PC-9 (cell line): ENCODE measurements around the gene ABL1. TPM values are rescaled to one million over a fixed set of nuclear protein-coding genes. Genes with fewer than 3 reads are reported as not detected.

Source experiments
- BruUV-seq: library from RNA; stranded (reverse); fragments of 400-500 nt; replicated peaks from 2 replicates; lab custom pipeline; 2021; lab: Mats Ljungman, UMichigan
- CTCF ChIA-PET: fragments of 300-600 bp; sonication (Branson Sonifier 250); formaldehyde crosslinking; loops from one replicate; lab custom pipeline; 2022; ENCODE audit warnings: antibody characterized with exemption; lab: Charles Lee
- POLR2A ChIA-PET: fragments of 300-600 bp; sonication (Branson Sonifier 250); formaldehyde crosslinking; loops from one replicate; lab custom pipeline; 2022; ENCODE audit warnings: antibody characterized with exemption; ENCODE audit not compliant: unreplicated experiment; lab: Charles Lee
- DNase-seq, 2 experiments: peaks; one replicate each; pipeline versions ENCODE4 v3.0.0 to v3.0.0-alpha.2; 2015 to 2022; ENCODE audit warnings: mixed read lengths in 1 of 2
- H2AFZ ChIP-seq: fragments of 200-600 bp; sonication (generic); 2 replicates; pipeline ENCODE4 v1.8.1; 2017; ENCODE audit warnings: antibody characterized with exemption
- H3F3A ChIP-seq: fragments of 200-600 bp; sonication (generic); 2 replicates; pipeline ENCODE4 v1.8.1; 2017; ENCODE audit warnings: antibody characterized with exemption, mild to moderate bottlenecking, low read depth; ENCODE audit not compliant: insufficient read depth
- H3K27ac ChIP-seq: fragments of 200-600 bp; sonication (generic); 2 replicates; pipeline ENCODE4 v1.6.1; 2016; ENCODE audit warnings: mixed run types
- H3K27me3 ChIP-seq: fragments of 200-600 bp; sonication (generic); 2 replicates; pipeline ENCODE4 v1.6.1; 2016; ENCODE audit warnings: low read depth, mixed run types; ENCODE audit not compliant: insufficient read depth
- H3K36me3 ChIP-seq: fragments of 200-600 bp; sonication (generic); 2 replicates; pipeline ENCODE4 v1.6.1; 2016; ENCODE audit warnings: low read depth, mixed run types
- H3K4me1 ChIP-seq: fragments of 200-600 bp; sonication (generic); replicated peaks from 2 replicates; pipeline ENCODE4 v1.6.1; 2016; ENCODE audit warnings: mixed run types; ENCODE audit not compliant: insufficient read depth
- H3K4me2 ChIP-seq: fragments of 200-600 bp; sonication (generic); 2 replicates; pipeline ENCODE4 v1.6.1; 2017; ENCODE audit warnings: mixed run types
- H3K4me3 ChIP-seq: fragments of 200-600 bp; sonication (generic); 2 replicates; pipeline ENCODE4 v1.6.1; 2016; ENCODE audit warnings: mixed run types
- H3K79me2 ChIP-seq: fragments of 200-600 bp; sonication (generic); 2 replicates; pipeline ENCODE4 v1.6.1; 2017; ENCODE audit warnings: low read depth, mixed run types
- H3K9me2 ChIP-seq: fragments of 200-600 bp; sonication (generic); 2 replicates; pipeline ENCODE4 v1.8.1; 2017; ENCODE audit warnings: mild to moderate bottlenecking; ENCODE audit not compliant: insufficient read depth
- H3K9me3 ChIP-seq: fragments of 200-600 bp; sonication (generic); 2 replicates; pipeline ENCODE4 v1.8.1; 2016; ENCODE audit warnings: low read depth; ENCODE audit not compliant: insufficient read depth
- H4K20me1 ChIP-seq: fragments of 200-600 bp; sonication (generic); 2 replicates; pipeline ENCODE4 v1.8.1; 2017; ENCODE audit not compliant: insufficient read depth
- EZH2 ChIP-seq: fragments of 200-600 bp; sonication (generic); IDR thresholded peaks from 2 replicates; pipeline ENCODE4 v1.8.0; 2017; ENCODE audit warnings: antibody characterized with exemption, low read depth
- intact Hi-C: fragments of 100-400 bp; cut with micrococcal nuclease; formaldehyde crosslinking; loops from one replicate; pipeline ENCODE4 v1.10.0; 2022; ENCODE audit not compliant: unreplicated experiment
- total RNA-seq: library from RNA; stranded (reverse); gene quantifications from 2 replicates; pipeline ENCODE4 v1.2.3, GENCODE V29; 2021
- TF ChIP-seq, protein P1 (sequence below): fragments of 200-600 bp; sonication (generic); conservative IDR thresholded peaks from 2 replicates; pipeline ENCODE4 v1.6.1; 2017; ENCODE audit warnings: mixed run types, antibody characterized with exemption, mild to moderate bottlenecking, moderate library complexity

The ABL1 gene
- total RNA-seq, 1 experiment from 2014 or later = 54.8 TPM

DNA sequence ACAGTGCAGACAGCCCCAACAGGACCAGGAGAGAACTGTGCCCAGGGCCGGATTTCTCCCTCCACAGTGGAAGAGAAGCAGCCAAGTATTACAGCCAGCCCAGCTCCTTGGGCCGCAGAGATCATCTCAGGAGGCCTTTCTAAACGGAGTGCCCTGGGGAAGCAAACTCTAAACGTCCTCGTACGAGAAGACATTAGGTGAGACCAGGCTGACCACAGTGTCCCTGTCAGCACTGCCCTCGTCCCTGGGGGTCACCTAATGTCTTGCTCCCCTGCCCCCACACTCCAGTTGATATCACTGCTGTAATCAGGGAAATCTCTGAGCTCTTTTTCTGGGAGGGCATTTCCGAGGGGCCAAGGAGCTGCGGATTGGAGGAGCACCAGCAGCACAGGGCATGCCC lies 55.1 kb downstream of the ABL1 start:
- H3F3A ChIP-seq = no peaks in the 10 kb centered on the region
- no TSS peak for BruUV-seq
- H4K20me1 ChIP-seq = no peaks in the 10 kb centered on the region
- no peaks in the 10 kb centered on the region for H3K36me3 ChIP-seq
- no peak overlapping the region for H2AFZ ChIP-seq
- CTCF ChIA-PET = interaction anchor here (0.6 kb wide), 2 partner anchors 9 to 159 kb away, joined by 3 to 6 read pairs; no protein-coding TSS in a partner anchor
- no peaks in the 10 kb centered on the region for H3K4me1 ChIP-seq
- no peak overlapping the region for H3K27ac ChIP-seq
- TF ChIP-seq, protein P1, sequence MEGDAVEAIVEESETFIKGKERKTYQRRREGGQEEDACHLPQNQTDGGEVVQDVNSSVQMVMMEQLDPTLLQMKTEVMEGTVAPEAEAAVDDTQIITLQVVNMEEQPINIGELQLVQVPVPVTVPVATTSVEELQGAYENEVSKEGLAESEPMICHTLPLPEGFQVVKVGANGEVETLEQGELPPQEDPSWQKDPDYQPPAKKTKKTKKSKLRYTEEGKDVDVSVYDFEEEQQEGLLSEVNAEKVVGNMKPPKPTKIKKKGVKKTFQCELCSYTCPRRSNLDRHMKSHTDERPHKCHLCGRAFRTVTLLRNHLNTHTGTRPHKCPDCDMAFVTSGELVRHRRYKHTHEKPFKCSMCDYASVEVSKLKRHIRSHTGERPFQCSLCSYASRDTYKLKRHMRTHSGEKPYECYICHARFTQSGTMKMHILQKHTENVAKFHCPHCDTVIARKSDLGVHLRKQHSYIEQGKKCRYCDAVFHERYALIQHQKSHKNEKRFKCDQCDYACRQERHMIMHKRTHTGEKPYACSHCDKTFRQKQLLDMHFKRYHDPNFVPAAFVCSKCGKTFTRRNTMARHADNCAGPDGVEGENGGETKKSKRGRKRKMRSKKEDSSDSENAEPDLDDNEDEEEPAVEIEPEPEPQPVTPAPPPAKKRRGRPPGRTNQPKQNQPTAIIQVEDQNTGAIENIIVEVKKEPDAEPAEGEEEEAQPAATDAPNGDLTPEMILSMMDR = no peak
- TF ChIP-seq EZH2 = no peak
- no peaks in the 10 kb centered on the region for H3K27me3 ChIP-seq
- H3K9me2 ChIP-seq = no peaks in the 10 kb centered on the region
- no peaks in the 10 kb centered on the region for H3K9me3 ChIP-seq
- H3K79me2 ChIP-seq = no peaks in the 10 kb centered on the region
- intact Hi-C loops = loop anchor here (5.0 kb wide), 1 partner anchor 107 kb away; no protein-coding TSS in a partner anchor
- no peak for DNase-seq
- H3K4me2 ChIP-seq = no peak overlapping the region
- POLR2A ChIA-PET = no interaction called here
- no peak overlapping the region for H3K4me3 ChIP-seq

DNA sequence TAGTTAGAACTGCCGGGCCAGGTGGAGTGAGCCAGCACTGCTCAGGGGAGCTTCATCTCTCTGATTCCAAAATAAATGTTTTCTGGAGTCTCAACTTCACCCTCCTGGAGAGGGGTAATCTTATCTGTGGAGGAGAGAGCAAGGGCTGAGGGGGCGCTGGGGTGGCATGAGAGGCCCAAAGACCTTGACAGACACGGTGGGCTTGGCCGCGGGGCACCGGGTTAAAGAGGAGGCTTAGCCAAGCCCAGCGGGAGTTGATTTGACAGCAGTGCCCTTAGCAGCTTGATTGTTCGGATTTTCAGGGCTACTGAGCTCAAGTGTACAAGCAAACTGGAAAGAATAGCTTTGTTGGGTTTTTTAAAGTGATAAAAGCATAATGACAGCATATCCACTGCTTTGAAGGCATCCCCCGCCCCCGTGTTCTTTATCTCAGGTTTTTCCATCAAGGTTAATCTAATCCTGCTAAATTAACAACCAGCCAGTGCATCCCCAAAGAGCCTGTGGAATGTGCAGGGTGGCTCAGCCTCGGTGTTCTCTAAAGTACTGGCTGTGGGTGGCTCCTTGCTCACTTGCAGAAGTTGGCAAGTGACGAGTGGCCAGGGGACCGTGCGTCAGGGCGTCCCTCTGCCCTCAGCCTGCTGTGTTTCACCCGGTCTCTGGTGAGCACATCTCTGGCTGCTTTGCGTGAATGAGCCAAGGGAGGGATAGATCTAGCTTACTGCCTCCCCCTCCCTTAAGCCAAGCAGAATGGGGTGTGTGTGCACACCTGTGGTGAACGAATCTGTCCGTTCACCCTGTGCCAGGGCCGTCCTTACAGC lies 56.0 kb downstream of the ABL1 start:
- no peaks in the 10 kb centered on the region for H3K36me3 ChIP-seq
- H3K79me2 ChIP-seq = no peaks in the 10 kb centered on the region
- H3K9me3 ChIP-seq = no peaks in the 10 kb centered on the region
- no peak overlapping the region for H2AFZ ChIP-seq
- H3F3A ChIP-seq = no peaks in the 10 kb centered on the region
- TF ChIP-seq EZH2 = no peak
- TF ChIP-seq, protein P1 = no peak
- no TSS peak for BruUV-seq
- no peaks in the 10 kb centered on the region for H3K4me1 ChIP-seq
- no peak overlapping the region for H3K4me2 ChIP-seq
- ChIA-PET POLR2A (no interaction called here), CTCF (no interaction called here)
- H3K9me2 ChIP-seq = no peaks in the 10 kb centered on the region
- DNase-seq = no peak
- intact Hi-C loops = loop anchor here (5.0 kb wide), 1 partner anchor 106 kb away; no protein-coding TSS in a partner anchor
- no peaks in the 10 kb centered on the region for H3K27me3 ChIP-seq
- H3K4me3 ChIP-seq = no peak overlapping the region
- H3K27ac ChIP-seq = no peak overlapping the region
- H4K20me1 ChIP-seq = no peaks in the 10 kb centered on the region

DNA sequence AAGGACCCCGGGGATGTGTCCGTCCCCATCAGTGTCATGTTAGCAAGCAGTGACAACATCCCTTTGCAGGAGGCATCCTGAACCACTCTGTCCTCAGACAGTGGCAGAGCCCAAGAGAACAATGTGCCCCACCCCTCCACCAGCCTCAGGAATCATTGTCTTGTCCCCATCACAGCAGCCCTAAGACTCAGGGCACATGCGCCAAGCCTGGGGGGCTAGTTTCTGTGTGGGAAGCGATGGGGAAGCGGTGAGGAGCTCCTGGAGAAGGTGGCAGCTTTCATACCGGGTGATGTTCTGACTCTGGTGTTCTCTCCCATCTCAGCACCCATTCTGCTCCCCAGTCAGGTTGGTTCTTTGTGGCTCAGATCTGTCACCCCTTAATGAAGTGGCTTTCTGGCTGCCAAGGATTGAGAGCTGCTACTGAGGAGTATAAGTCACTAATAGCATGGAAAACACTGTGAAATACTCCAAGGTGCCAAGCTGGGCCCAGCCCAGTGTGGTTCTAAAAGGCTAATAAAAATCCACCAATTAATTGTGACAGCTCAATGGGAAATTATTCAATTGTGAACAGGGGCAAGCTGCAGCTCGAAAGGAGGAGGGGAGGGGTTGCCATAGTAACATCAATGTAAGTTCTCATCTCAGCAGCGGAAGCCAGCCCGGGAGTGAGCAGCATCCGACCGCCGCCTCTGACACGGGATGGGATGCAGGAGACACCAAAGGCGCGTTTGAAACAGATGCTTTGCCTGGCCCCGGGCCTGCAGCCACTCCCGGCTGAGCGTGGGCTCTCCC lies 56.8 kb downstream of the ABL1 start:
- H4K20me1 ChIP-seq = no peaks in the 10 kb centered on the region
- no peak overlapping the region for H3K27ac ChIP-seq
- H3K36me3 ChIP-seq = no peaks in the 10 kb centered on the region
- no peak overlapping the region for H3K4me2 ChIP-seq
- no peak overlapping the region for H3K4me3 ChIP-seq
- H3K27me3 ChIP-seq = no peaks in the 10 kb centered on the region
- H3F3A ChIP-seq = no peaks in the 10 kb centered on the region
- ChIA-PET POLR2A (no interaction called here), CTCF (no interaction called here)
- no peak overlapping the region for H2AFZ ChIP-seq
- intact Hi-C loops = loop anchor here (5.0 kb wide), 1 partner anchor 105 kb away; no protein-coding TSS in a partner anchor
- BruUV-seq = no TSS peak
- H3K4me1 ChIP-seq = no peaks in the 10 kb centered on the region
- no peaks in the 10 kb centered on the region for H3K79me2 ChIP-seq
- no peaks in the 10 kb centered on the region for H3K9me2 ChIP-seq
- TF ChIP-seq, protein P1 = no peak
- no peak for TF ChIP-seq EZH2
- no peak for DNase-seq
- H3K9me3 ChIP-seq = no peaks in the 10 kb centered on the region
